ENCODE results near the gene ZNF761.
"Not testable (repeated sequence)": the region's sequence is repeated elsewhere in the genome, so short reads cannot be mapped to it uniquely, and the experiment has no call there.

Gene ZNF761

GRCh38 chr19:53503151-53503550, 71.4 kb downstream of the ZNF761 start:
- DNase-seq (ENCODE audit: low spot score); H3K27ac ChIP-seq (ENCODE audit: poor library complexity, severe bottlenecking); H3K9me3 ChIP-seq (ENCODE audit: severe bottlenecking); H3K4me1 ChIP-seq (ENCODE audit: insufficient read depth, poor library complexity, severe bottlenecking); H3K36me3 ChIP-seq (ENCODE audit: low read depth); H3K27me3 ChIP-seq (ENCODE audit: insufficient read depth, poor library complexity, severe bottlenecking); ATAC-seq (ENCODE audit: low read depth); H3K4me3 ChIP-seq (ENCODE audit: severe bottlenecking): not testable (repeated sequence)

- H3K4me1 ChIP-seq (ENCODE audit: insufficient read depth, poor library complexity, severe bottlenecking); H3K36me3 ChIP-seq (ENCODE audit: low read depth); H3K27ac ChIP-seq (ENCODE audit: poor library complexity, severe bottlenecking); ATAC-seq (ENCODE audit: low read depth); H3K9me3 ChIP-seq (ENCODE audit: severe bottlenecking); H3K4me3 ChIP-seq (ENCODE audit: severe bottlenecking); H3K27me3 ChIP-seq (ENCODE audit: insufficient read depth, poor library complexity, severe bottlenecking); DNase-seq (ENCODE audit: low spot score): not testable (repeated sequence)
These were observed 72.0 kb downstream of the ZNF761 start for GRCh38 chr19:53503671-53504364.

GRCh38 chr19:53504365-53504703, 72.5 kb downstream of the ZNF761 start:
- H3K36me3 ChIP-seq (ENCODE audit: low read depth); H3K27me3 ChIP-seq (ENCODE audit: insufficient read depth, poor library complexity, severe bottlenecking); H3K27ac ChIP-seq (ENCODE audit: poor library complexity, severe bottlenecking); DNase-seq (ENCODE audit: low spot score); H3K4me1 ChIP-seq (ENCODE audit: insufficient read depth, poor library complexity, severe bottlenecking); H3K4me3 ChIP-seq (ENCODE audit: severe bottlenecking); H3K9me3 ChIP-seq (ENCODE audit: severe bottlenecking): not testable (repeated sequence)
- peak; percentile 56 for TF ChIP-seq CTCF (IDR thresholded peaks at IDR 0.05; ENCODE audit: poor library complexity, severe bottlenecking)
- peak; percentile 62; the same call in 1 of the 3 replicates for ATAC-seq (ENCODE audit: low read depth)

DNA sequence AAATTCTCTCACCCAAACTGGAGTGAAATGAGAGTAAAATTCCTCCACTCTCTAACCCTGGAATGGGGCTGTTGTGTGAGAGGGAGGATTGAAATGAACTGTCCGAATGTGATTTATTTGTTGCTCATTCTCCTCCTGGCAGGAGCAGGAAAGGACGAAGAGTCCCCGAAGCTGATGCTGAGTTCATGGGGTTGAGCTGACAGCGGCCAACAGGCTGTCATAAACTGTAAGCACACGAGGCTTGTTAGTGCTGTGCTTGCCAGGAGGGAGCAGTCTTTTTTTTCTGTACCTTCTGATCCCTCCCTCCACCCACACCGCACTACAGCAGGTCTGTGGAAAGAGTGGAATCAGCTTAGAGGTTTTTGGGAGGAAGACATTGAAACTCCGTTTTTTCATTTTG, 73.1 kb downstream of the ZNF761 start:
- Histone ChIP-seq H3K4me1 (ENCODE audit: insufficient read depth, poor library complexity, severe bottlenecking) (no peaks in the 10 kb centered on the region), H3K4me3 (ENCODE audit: severe bottlenecking) (no peak overlapping the region), H3K36me3 (ENCODE audit: low read depth) (no peaks in the 10 kb centered on the region), H3K27me3 (ENCODE audit: insufficient read depth, poor library complexity, severe bottlenecking) (no peaks in the 10 kb centered on the region), H3K27ac (ENCODE audit: poor library complexity, severe bottlenecking) (no peak overlapping the region), H3K9me3 (ENCODE audit: severe bottlenecking) (no peaks in the 10 kb centered on the region)
- no peak for TF ChIP-seq CTCF (IDR thresholded peaks at IDR 0.05; ENCODE audit: poor library complexity, severe bottlenecking)
- DNase-seq (ENCODE audit: low spot score) (no peak), ATAC-seq (ENCODE audit: low read depth) (no peak)

- H3K27me3 ChIP-seq (ENCODE audit: insufficient read depth, poor library complexity, severe bottlenecking) = no peaks in the 10 kb centered on the region
- no peak overlapping the region for H3K4me3 ChIP-seq (ENCODE audit: severe bottlenecking)
- H3K9me3 ChIP-seq (ENCODE audit: severe bottlenecking) = no peaks in the 10 kb centered on the region
- H3K36me3 ChIP-seq (ENCODE audit: low read depth) = no peaks in the 10 kb centered on the region
- H3K4me1 ChIP-seq (ENCODE audit: insufficient read depth, poor library complexity, severe bottlenecking) = no peaks in the 10 kb centered on the region
- ATAC-seq (ENCODE audit: low read depth) (no peak), DNase-seq (ENCODE audit: low spot score) (no peak)
- TF ChIP-seq CTCF (IDR thresholded peaks at IDR 0.05; ENCODE audit: poor library complexity, severe bottlenecking) = no peak
- no peak overlapping the region for H3K27ac ChIP-seq (ENCODE audit: poor library complexity, severe bottlenecking)
These were observed 74.9 kb downstream of the ZNF761 start for GRCh38 chr19:53506728-53507127.
